Astrocyte of the cerebellum (primary cell): ENCODE measurements around the gene IZUMO1.
A peak's percentile ranks its signal among the peaks of the same experiment; 100 is the strongest.
"Not testable (repeated sequence)": the region's sequence is repeated elsewhere in the genome, so short reads cannot be mapped to it uniquely, and the experiment has no call there.

Source experiments
- DNase-seq: peaks from one replicate; pipeline ENCODE4 v3.0.0-alpha.2; 2011; ENCODE audit warnings: low read depth
- H3K4me3 ChIP-seq: 2 replicates; pipeline ENCODE4 v1.5.1; 2011; ENCODE audit warnings: mild to moderate bottlenecking, low read depth, low read length, moderate library complexity
- in situ Hi-C: cut with HindIII; loops from 2 replicates; pipeline ENCODE4 v1.10.0; 2017; ENCODE audit warnings: low sequenced_read_pairs
- TF ChIP-seq, protein P1 (sequence below): IDR thresholded peaks from 2 replicates; pipeline ENCODE4 v1.5.1; 2012; ENCODE audit warnings: low read length, low read depth, moderate library complexity, mild to moderate bottlenecking; ENCODE audit errors: missing control alignments

Gene IZUMO1

DNA sequence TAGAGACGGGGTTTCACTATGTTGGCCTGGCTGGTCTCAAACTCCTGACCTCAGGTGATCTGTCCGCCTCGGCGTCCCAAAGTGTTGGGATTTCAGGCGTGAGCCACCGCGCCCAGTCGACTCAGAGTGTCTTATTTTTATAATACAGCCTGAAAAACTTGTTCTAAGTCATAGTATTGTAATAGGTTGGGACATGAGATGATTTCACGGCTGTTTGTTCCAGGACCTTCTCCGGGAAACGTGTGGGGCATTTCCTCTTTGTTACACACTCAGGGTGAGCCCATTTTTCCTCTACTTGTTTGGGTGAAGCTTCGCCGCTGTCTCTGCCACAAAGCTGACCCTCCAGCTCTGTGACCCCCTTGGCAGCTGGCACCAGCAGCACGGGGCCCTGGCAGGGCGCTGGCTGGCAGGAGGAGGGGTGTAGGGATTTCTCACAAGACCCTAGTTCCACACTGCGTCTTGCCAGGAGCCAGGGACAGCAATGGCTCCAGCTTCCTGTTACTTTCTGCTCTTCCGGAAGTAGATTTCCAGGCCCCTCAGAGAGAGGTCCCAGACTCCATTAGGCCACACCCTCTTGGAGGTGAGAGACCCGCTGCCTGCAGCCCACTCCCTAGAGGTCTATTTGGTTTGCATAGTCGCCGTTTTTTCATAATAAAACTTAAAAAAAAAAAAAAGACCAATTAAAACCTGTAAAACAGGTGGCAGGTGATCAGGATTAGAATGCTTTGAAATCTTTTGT, 24.2 kb upstream of the IZUMO1 start:
- DNase-seq, result no peak
- TF ChIP-seq, protein P1, sequence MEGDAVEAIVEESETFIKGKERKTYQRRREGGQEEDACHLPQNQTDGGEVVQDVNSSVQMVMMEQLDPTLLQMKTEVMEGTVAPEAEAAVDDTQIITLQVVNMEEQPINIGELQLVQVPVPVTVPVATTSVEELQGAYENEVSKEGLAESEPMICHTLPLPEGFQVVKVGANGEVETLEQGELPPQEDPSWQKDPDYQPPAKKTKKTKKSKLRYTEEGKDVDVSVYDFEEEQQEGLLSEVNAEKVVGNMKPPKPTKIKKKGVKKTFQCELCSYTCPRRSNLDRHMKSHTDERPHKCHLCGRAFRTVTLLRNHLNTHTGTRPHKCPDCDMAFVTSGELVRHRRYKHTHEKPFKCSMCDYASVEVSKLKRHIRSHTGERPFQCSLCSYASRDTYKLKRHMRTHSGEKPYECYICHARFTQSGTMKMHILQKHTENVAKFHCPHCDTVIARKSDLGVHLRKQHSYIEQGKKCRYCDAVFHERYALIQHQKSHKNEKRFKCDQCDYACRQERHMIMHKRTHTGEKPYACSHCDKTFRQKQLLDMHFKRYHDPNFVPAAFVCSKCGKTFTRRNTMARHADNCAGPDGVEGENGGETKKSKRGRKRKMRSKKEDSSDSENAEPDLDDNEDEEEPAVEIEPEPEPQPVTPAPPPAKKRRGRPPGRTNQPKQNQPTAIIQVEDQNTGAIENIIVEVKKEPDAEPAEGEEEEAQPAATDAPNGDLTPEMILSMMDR, result no peak
- no peak overlapping the region for H3K4me3 ChIP-seq
- in situ Hi-C loops, result no loop called here

DNA sequence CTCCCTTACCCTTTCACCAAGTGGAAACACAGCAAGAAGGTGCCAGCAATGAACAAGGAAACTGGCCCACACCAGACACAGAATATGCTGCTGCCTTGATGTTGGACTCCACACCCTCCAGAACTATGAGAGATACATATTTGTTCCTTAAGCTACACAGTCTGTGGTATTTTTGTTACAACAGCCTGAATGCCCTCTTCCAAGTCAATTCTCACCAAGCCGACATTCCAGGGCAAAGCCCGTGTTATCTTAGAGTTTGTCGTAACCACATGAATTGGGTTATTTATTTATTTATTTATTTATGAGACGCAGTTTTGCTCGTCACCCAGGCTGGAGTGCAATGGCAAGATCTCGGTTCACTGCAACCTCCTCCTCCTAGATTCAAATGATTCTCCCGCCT, 23.6 kb upstream of the IZUMO1 start:
- no peak overlapping the region for H3K4me3 ChIP-seq
- in situ Hi-C loops, result no loop called here
- TF ChIP-seq, protein P1, result no peak
- peak; percentile 26 for DNase-seq

DNA sequence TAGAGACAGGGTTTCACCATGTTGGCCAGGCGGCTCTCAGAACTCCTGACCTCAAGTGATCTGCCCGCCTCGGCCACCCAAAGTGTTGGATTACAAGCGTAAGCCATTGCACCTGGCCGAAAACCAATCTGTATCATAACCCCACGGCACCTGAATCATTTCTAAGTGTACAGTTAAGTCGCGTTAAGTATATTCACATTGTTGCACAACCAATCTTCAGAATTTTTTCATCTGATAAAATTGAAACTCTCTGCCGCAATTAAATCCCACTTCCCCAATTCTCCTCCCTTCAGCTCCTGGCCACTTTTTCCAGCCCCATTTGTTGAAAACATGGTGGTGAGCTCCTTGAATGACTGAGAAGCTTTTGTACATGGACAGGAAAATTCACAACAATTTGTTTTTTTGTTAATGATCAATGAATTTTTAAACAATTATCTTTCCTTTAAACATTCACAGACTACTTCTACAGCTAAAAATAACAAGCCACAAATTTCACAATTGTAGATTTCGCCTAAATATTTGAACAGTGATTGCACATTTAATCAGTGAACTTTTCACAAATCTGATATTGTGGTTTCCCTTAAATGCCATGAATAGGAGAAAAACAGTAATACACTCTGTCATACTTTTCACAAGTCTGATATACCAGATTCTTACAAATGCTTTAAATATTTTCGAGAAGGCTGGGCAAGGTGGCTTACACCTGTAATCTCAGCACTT, 22.4 kb upstream of the IZUMO1 start:
- no peak for DNase-seq
- TF ChIP-seq, protein P1, result no peak
- no peak overlapping the region for H3K4me3 ChIP-seq
- in situ Hi-C loops, result no loop called here

DNA sequence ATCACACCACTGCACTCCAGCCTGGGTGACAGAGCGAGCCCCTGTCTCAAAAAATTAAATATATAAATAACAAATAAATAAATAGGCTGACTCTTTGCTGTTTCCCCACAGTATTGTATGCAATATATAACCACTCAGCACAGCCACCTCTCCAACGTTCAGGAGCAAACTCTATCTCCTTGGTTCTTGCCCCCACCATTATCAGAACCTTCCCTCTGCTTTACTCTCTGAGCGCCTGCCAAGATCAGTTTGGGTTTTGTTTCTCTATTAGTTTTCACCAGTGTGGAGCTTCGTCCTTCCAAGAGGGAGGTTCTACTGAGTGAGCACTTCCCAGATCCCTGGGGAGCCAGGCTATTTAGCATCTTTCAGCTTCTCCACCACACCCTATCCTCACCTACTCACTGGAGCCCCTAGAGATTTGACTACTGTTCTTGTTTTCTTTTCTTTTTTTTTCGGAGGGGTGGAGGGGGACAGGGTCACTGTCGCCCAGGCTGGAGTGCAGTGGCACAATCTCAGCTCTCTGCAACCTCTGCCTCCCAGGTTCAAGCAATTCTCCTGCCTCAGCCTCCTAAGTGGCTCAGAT, 21.6 kb upstream of the IZUMO1 start:
- H3K4me3 ChIP-seq, DNase-seq, in situ Hi-C loops: not testable (repeated sequence)

DNA sequence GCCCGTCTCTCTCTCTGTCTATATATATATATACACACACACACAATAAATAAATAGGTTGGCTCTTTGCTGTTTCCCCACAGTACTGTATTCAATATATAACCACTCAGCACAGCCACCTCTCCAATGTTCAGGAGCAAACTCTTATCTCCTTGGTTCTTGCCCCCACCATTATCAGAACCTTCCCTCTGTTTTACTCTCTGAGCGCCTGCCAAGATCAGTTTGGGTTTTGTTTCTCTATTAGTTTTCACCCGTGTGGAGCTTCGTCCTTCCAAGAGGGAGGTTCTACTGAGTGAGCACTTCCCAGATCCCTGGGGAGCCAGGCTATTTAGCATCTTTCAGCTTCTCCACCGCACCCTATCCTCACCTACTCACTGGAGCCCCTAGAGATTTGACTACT, 19.1 kb upstream of the IZUMO1 start:
- DNase-seq, in situ Hi-C loops: not testable (repeated sequence)

DNA sequence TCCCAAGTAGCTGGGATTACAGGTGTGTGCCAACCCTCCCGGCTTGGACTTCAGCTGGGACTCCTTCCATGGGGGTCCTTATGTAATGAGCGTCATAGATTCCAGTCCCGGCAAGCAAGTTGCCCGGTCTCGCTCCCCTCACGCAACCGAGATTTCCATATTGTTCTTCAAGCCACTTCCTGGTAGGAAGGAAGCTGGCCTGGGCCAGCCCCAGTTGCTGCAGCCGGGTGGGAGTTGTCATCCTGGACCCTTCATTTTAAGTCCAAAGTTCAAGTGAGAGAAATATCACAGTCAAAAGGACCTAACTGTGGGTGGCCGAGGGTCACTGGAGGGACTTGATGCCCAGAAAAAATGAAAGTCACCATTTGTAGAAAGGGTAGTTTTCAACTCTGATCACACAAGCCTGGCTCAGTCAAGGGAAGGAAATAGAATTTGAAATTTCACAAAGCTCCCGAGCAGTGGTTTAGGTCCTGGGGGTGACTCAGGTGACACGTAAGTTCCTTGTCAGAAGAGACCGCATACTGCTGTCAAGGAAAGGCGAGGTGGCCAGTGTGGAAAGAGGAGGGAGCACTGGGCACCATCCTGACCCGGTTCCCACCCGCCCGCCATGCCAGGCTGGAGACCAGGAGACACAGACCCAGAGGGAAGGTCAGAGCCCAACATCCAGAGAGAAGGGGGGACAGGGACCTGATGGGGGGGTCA, 13.9 kb upstream of the IZUMO1 start:
- TF ChIP-seq, protein P1, result no peak
- in situ Hi-C loops, result no loop called here
- DNase-seq, result no peak
- H3K4me3 ChIP-seq, result no peak overlapping the region

More for the DNA sequence above, 19.1 kb upstream of the IZUMO1 start:
- not testable (repeated sequence) for H3K4me3 ChIP-seq

DNA sequence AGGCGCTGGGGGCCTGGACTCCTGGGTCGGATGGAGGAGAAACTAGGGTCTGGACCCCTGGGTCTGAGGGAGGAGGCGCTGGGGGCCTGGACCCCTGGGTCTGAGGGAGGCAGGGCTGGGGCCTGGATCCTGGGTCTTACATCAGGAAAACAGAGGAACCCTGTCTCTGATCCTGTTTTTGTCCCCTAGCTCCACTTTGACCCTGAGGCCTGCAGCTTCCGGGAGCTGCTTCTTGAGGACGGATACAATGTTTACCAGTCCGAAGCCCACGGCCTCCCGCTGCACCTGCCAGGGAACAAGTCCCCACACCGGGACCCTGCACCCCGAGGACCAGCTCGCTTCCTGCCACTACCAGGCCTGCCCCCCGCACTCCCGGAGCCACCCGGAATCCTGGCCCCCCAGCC, 11.0 kb upstream of the IZUMO1 start:
- in situ Hi-C loops, result no loop called here
- TF ChIP-seq, protein P1, result no peak
- H3K4me3 ChIP-seq, result no peak overlapping the region
- DNase-seq, result no peak
